Chondrocyte (in vitro differentiated cells): ENCODE results near the gene SKIC8. TPM values are rescaled to one million over a fixed set of nuclear protein-coding genes. Genes with fewer than 3 reads are reported as not detected.

Source experiments
- DNase-seq: peaks from one replicate; pipeline ENCODE4 v3.0.0; 2021; ENCODE audit warnings: mixed read lengths, low spot score
- H3K27ac Mint-ChIP-seq: one replicate; pipeline ENCODE4 v1.8.0; 2021; ENCODE audit warnings: mild to moderate bottlenecking, moderate library complexity, mixed read lengths; ENCODE audit not compliant: unreplicated experiment
- H3K27me3 Mint-ChIP-seq: 2 replicates; pipeline ENCODE4 v1.8.0; 2021; ENCODE audit warnings: low read depth, mixed read lengths
- H3K36me3 Mint-ChIP-seq: 2 replicates; pipeline ENCODE4 v1.8.0; 2021; ENCODE audit warnings: low read depth, mixed read lengths
- H3K4me1 Mint-ChIP-seq: 2 replicates; pipeline ENCODE4 v1.8.0; 2021; ENCODE audit warnings: low read depth, mild to moderate bottlenecking, mixed read lengths
- H3K4me3 Mint-ChIP-seq: one replicate; pipeline ENCODE4 v1.8.0; 2021; ENCODE audit warnings: mild to moderate bottlenecking, moderate library complexity, mixed read lengths; ENCODE audit not compliant: unreplicated experiment
- H3K9me3 Mint-ChIP-seq: 2 replicates; pipeline ENCODE4 v1.8.0; 2021; ENCODE audit warnings: low read depth, mixed read lengths
- CTCF ChIP-seq: fragments of 200-600 bp; sonication (generic); IDR thresholded peaks from 2 replicates; pipeline ENCODE4 v1.5.0; 2021; ENCODE audit warnings: antibody characterized with exemption, mild to moderate bottlenecking, moderate library complexity
- total RNA-seq: library from RNA; stranded (reverse); gene quantifications from 3 replicates; pipeline ENCODE4 v1.2.1, GENCODE V29; 2021

SKIC8 gene
- total RNA-seq, 1 donor from 2014 or later = 35.1 TPM

- no peak for TF ChIP-seq CTCF
- no peak overlapping the region for H3K4me3 Mint-ChIP-seq
- peaks cover 37% of the 10 kb centered on the region for H3K27me3 Mint-ChIP-seq
- H3K36me3 Mint-ChIP-seq = no peaks in the 10 kb centered on the region
- H3K4me1 Mint-ChIP-seq = peaks cover 11% of the 10 kb centered on the region
- H3K27ac Mint-ChIP-seq = no peak overlapping the region
- DNase-seq = no peak
- H3K9me3 Mint-ChIP-seq = no peaks in the 10 kb centered on the region
These were observed 36.6 kb upstream of the SKIC8 start for GRCh38 chr15:78335985-78336384.

GRCh38 chr15:78334845-78335244 is 35.4 kb upstream of the SKIC8 start:
- Mint-ChIP-seq H3K27ac (no peak overlapping the region), H3K9me3 (no peaks in the 10 kb centered on the region), H3K4me1 (peaks cover 2% of the 10 kb centered on the region), H3K27me3 (peaks cover 26% of the 10 kb centered on the region), H3K4me3 (no peak overlapping the region), H3K36me3 (no peaks in the 10 kb centered on the region)
- no peak for TF ChIP-seq CTCF
- DNase-seq = no peak

- peaks cover 3% of the 10 kb centered on the region for H3K27me3 Mint-ChIP-seq
- no peak for TF ChIP-seq CTCF
- no peak overlapping the region for H3K4me3 Mint-ChIP-seq
- H3K9me3 Mint-ChIP-seq = no peaks in the 10 kb centered on the region
- no peak for DNase-seq
- peaks cover 5% of the 10 kb centered on the region for H3K4me1 Mint-ChIP-seq
- H3K27ac Mint-ChIP-seq = no peak overlapping the region
- H3K36me3 Mint-ChIP-seq = no peaks in the 10 kb centered on the region
These were observed 30.2 kb upstream of the SKIC8 start for GRCh38 chr15:78329625-78330024.

- Mint-ChIP-seq H3K4me1 (peaks cover 5% of the 10 kb centered on the region), H3K36me3 (no peaks in the 10 kb centered on the region), H3K4me3 (no peak overlapping the region), H3K27ac (no peak overlapping the region), H3K27me3 (peaks cover 1% of the 10 kb centered on the region), H3K9me3 (no peaks in the 10 kb centered on the region)
- TF ChIP-seq CTCF = no peak
- DNase-seq = no peak
These were observed 28.1 kb upstream of the SKIC8 start for GRCh38 chr15:78327466-78327865.

- DNase-seq = peak; percentile 34
- no peak for TF ChIP-seq CTCF
These were observed 25.9 kb upstream of the SKIC8 start for GRCh38 chr15:78325092-78325843.

More at GRCh38 chr15:78325092-78325843, 25.9 kb upstream of the SKIC8 start:
- no peaks in the 10 kb centered on the region for H3K36me3 Mint-ChIP-seq
- H3K4me1 Mint-ChIP-seq = peaks cover 12% of the 10 kb centered on the region
- no peak overlapping the region for H3K27ac Mint-ChIP-seq
- H3K4me3 Mint-ChIP-seq = no peak overlapping the region
- H3K27me3 Mint-ChIP-seq = no peaks in the 10 kb centered on the region
- H3K9me3 Mint-ChIP-seq = no peaks in the 10 kb centered on the region
